HEK293 (cell line): ENCODE results near the gene NFE2L1.

Experiments used
- CTCF ChIA-PET: fragments of 350-600 bp; formaldehyde crosslinking; extraction: SDS; loops from one replicate; lab custom pipeline; 2021; ENCODE audit warnings: antibody characterized with exemption; lab: Yijun Ruan, JAX
- POLR2A ChIA-PET: fragments of 300-600 bp; formaldehyde crosslinking; extraction: SDS; loops from one replicate; lab custom pipeline; 2020; ENCODE audit warnings: antibody characterized with exemption, inconsistent platforms; lab: Yijun Ruan, JAX
- H3K27ac ChIP-seq: fragments of 200-500 bp; sonication (Bioruptor generic); 2 replicates; pipeline ENCODE4 v1.5.1; 2014; ENCODE audit warnings: low read depth, low read length, control low read depth, inconsistent platforms; ENCODE audit errors: extremely low read depth
- H3K36me3 ChIP-seq, 2 experiments: fragments of 200-500 bp in 1 of 2; sonication (Bioruptor generic) in 1 of 2; 1 replicate in 1 of 2; 2 replicates in 1 of 2; pipeline ENCODE4 v1.5.1; 2014 to 2017; ENCODE audit warnings: inconsistent platforms in 2 of 2, low read length in 2 of 2; ENCODE audit not compliant: control insufficient read depth in 2 of 2, insufficient read depth in 1 of 2
- H3K4me1 ChIP-seq: fragments of 200-500 bp; sonication (Bioruptor generic); 2 replicates; pipeline ENCODE4 v1.5.1; 2014; ENCODE audit warnings: mild to moderate bottlenecking, low read length, inconsistent platforms; ENCODE audit not compliant: control insufficient read depth, insufficient read depth
- H3K4me3 ChIP-seq: 2 replicates; pipeline ENCODE4 v1.5.1; 2011; ENCODE audit warnings: low read depth, mild to moderate bottlenecking, control low read depth, low read length, moderate library complexity
- H3K9me3 ChIP-seq: fragments of 200-500 bp; sonication (Bioruptor generic); 2 replicates; pipeline ENCODE4 v1.5.1; 2014; ENCODE audit warnings: low read depth, low read length, inconsistent platforms; ENCODE audit not compliant: control insufficient read depth, insufficient read depth
- BCL11B ChIP-seq: fragments of 450-650 bp; formaldehyde crosslinking; IDR thresholded peaks from 2 replicates; pipeline ENCODE4 v1.5.1; 2016; ENCODE audit warnings: low read depth, missing biosample characterization, missing genetic modification characterization
- GFI1B ChIP-seq: fragments of 450-650 bp; formaldehyde crosslinking; IDR thresholded peaks from 2 replicates; pipeline ENCODE4 v1.5.1; 2016; ENCODE audit warnings: missing biosample characterization, missing genetic modification characterization
- IKZF3 ChIP-seq: fragments of 450-650 bp; IDR thresholded peaks from 2 replicates; pipeline ENCODE4 v1.5.0; 2018; ENCODE audit warnings: missing biosample characterization, mild to moderate bottlenecking, missing genetic modification characterization, moderate library complexity
- KLF16 ChIP-seq: fragments of 450-650 bp; formaldehyde crosslinking; IDR thresholded peaks from 2 replicates; pipeline ENCODE4 v1.5.1; 2017; ENCODE audit warnings: missing biosample characterization, missing genetic modification characterization
- ZBTB8A ChIP-seq: fragments of 450-650 bp; formaldehyde crosslinking; IDR thresholded peaks from 2 replicates; pipeline ENCODE4 v1.5.1; 2016; ENCODE audit warnings: missing biosample characterization, missing genetic modification characterization
- ZFP3 ChIP-seq: fragments of 450-650 bp; formaldehyde crosslinking; IDR thresholded peaks from 2 replicates; pipeline ENCODE4 v1.5.1; 2016; ENCODE audit warnings: low read depth, missing biosample characterization, missing genetic modification characterization
- ZNF132 ChIP-seq: fragments of 450-650 bp; formaldehyde crosslinking; IDR thresholded peaks from 2 replicates; pipeline ENCODE4 v1.5.1; 2017; ENCODE audit warnings: missing biosample characterization, missing genetic modification characterization, borderline replicate concordance
- ZNF155 ChIP-seq: fragments of 450-650 bp; formaldehyde crosslinking; IDR thresholded peaks from 2 replicates; pipeline ENCODE4 v1.5.1; 2016; ENCODE audit warnings: missing biosample characterization, missing genetic modification characterization
- ZNF501 ChIP-seq: fragments of 450-650 bp; formaldehyde crosslinking; IDR thresholded peaks from 2 replicates; pipeline ENCODE4 v1.5.1; 2016; ENCODE audit warnings: missing biosample characterization, missing genetic modification characterization
- ZNF510 ChIP-seq: fragments of 450-650 bp; formaldehyde crosslinking; IDR thresholded peaks from 2 replicates; pipeline ENCODE4 v1.5.1; 2018; ENCODE audit warnings: mild to moderate bottlenecking, missing genetic modification characterization, missing biosample characterization; ENCODE audit not compliant: insufficient replicate concordance
- ZNF521 ChIP-seq: fragments of 450-650 bp; formaldehyde crosslinking; IDR thresholded peaks from 2 replicates; pipeline ENCODE4 v1.5.1; 2017; ENCODE audit warnings: missing biosample characterization, mild to moderate bottlenecking, missing genetic modification characterization
- ZNF549 ChIP-seq: fragments of 450-650 bp; IDR thresholded peaks from 2 replicates; pipeline ENCODE4 v1.5.1; 2018; ENCODE audit warnings: missing biosample characterization, missing genetic modification characterization, mild to moderate bottlenecking, inconsistent platforms, moderate library complexity
- ZNF571 ChIP-seq: fragments of 450-650 bp; formaldehyde crosslinking; IDR thresholded peaks from 2 replicates; pipeline ENCODE4 v1.5.0; 2017; ENCODE audit warnings: missing biosample characterization, missing genetic modification characterization
- ZNF596 ChIP-seq: fragments of 450-650 bp; IDR thresholded peaks from 2 replicates; pipeline ENCODE4 v1.5.0; 2018; ENCODE audit warnings: missing biosample characterization, mild to moderate bottlenecking, missing genetic modification characterization, moderate library complexity
- ZNF629 ChIP-seq: fragments of 450-650 bp; formaldehyde crosslinking; IDR thresholded peaks from 2 replicates; pipeline ENCODE4 v1.5.1; 2017; ENCODE audit warnings: missing biosample characterization, missing genetic modification characterization
- ZNF776 ChIP-seq: fragments of 450-650 bp; formaldehyde crosslinking; IDR thresholded peaks from 2 replicates; pipeline ENCODE4 v1.5.0; 2017; ENCODE audit warnings: missing biosample characterization, missing genetic modification characterization, borderline replicate concordance
- ZNF785 ChIP-seq: fragments of 450-650 bp; formaldehyde crosslinking; IDR thresholded peaks from 2 replicates; pipeline ENCODE4 v1.5.1; 2016; ENCODE audit warnings: missing biosample characterization, missing genetic modification characterization
- ZNF830 ChIP-seq: fragments of 450-650 bp; IDR thresholded peaks from 2 replicates; pipeline ENCODE4 v1.5.0; 2018; ENCODE audit warnings: missing biosample characterization, missing genetic modification characterization, low read depth, mild to moderate bottlenecking, moderate library complexity
- ZXDB ChIP-seq: fragments of 450-650 bp; formaldehyde crosslinking; IDR thresholded peaks from 2 replicates; pipeline ENCODE4 v1.5.1; 2016; ENCODE audit warnings: missing biosample characterization, missing genetic modification characterization
- TF ChIP-seq, protein P1 (sequence below): fragments of 450-650 bp; formaldehyde crosslinking; IDR thresholded peaks from 2 replicates; pipeline ENCODE4 v1.5.1; 2016; ENCODE audit warnings: missing biosample characterization, missing genetic modification characterization, borderline replicate concordance
- TF ChIP-seq, protein P2 (sequence below): fragments of 450-650 bp; formaldehyde crosslinking; IDR thresholded peaks from 2 replicates; pipeline ENCODE4 v1.5.1; 2016; ENCODE audit warnings: missing biosample characterization, missing genetic modification characterization
- TF ChIP-seq, protein P3 (sequence below): fragments of 450-650 bp; formaldehyde crosslinking; IDR thresholded peaks from 2 replicates; pipeline ENCODE4 v1.5.1; 2016; ENCODE audit warnings: missing biosample characterization, missing genetic modification characterization
- TF ChIP-seq, protein P4 (sequence below): fragments of 450-650 bp; formaldehyde crosslinking; IDR thresholded peaks from 2 replicates; pipeline ENCODE4 v1.5.1; 2017; ENCODE audit warnings: missing biosample characterization, mild to moderate bottlenecking, missing genetic modification characterization, moderate library complexity
- TF ChIP-seq, protein P5 (sequence below): fragments of 450-650 bp; formaldehyde crosslinking; IDR thresholded peaks from 2 replicates; pipeline ENCODE4; 2016; ENCODE audit warnings: missing biosample characterization, missing genetic modification characterization

Gene NFE2L1

DNA sequence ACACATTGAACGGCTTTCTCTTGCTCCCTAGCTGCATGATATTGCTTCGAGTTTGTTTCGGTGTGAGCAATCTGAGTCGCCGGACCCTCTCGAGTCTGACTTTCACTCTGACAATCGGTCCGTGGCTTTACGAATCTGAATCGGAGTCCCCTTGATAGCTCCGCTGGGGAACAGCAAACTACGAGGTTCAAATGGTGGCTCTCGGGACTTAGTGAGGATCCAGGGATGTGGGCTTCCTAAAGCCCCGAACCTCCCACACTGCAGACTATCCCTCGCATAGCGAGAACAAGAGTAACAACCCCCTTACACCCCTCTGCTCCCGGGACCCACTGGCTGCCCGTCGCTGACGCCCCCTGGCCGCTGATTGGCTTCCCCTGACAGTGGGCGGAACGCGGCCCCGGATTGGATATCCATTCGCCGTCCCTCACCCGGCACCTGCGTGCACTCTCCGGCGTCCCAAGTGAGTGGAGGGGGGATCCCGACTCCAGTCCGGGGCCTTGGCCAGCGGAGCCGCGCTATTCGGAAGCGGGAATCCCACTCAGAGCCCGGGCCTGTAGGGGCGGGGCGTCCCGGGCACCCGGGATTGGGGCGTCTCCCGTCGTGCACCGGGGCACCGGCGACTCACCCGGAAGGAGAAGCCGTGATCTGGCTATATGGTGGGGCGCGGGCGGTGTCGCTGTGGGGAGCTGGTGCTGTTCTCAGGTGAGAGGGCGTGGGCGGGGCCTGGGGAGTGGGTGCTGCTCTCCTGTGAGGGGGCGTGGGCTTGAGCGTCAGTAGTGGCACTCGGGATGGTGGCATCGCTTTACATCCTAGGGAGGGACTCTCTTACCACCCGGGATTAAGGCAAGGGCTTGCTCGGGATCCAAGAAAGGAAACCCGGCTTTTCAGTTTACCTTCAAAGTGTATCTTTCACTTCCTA is 59.2 kb downstream of the NFE2L1 start, which contains the start of gene SNX11:
Gene SNX11, plus strand, starts transcription at position 630 of the 919 bp plus-strand sequence. CDS start 4,278 bp downstream, outside the sequence.
- no peaks in the 10 kb centered on the region for H3K36me3 ChIP-seq
- ChIA-PET CTCF (interaction anchor here (0.6 to 3.4 kb wide), 14 partner anchors 10 to 263 kb away, joined by 3 to 15 read pairs (median 5); partner anchors contain the start of gene CDK5RAP3), POLR2A (interaction anchor here (0.5 to 2.3 kb wide), 21 partner anchors 9 to 519 kb away, joined by 3 to 20 read pairs (median 4); partner anchors contain the start of genes HOXB9, LRRC46, MRPL10 and NFE2L1)
- peak within 1 kb of the TSS; percentile 81 for H3K4me3 ChIP-seq
- no peaks in the 10 kb centered on the region for H3K9me3 ChIP-seq
- peaks cover 8% of the 10 kb centered on the region for H3K4me1 ChIP-seq
- peak within 1 kb of the TSS; percentile 87 for H3K27ac ChIP-seq
- TF ChIP-seq ZNF776: no peak
- TF ChIP-seq ZXDB (tag by site-specific recombination): peak; percentile 71
- TF ChIP-seq, protein P1, sequence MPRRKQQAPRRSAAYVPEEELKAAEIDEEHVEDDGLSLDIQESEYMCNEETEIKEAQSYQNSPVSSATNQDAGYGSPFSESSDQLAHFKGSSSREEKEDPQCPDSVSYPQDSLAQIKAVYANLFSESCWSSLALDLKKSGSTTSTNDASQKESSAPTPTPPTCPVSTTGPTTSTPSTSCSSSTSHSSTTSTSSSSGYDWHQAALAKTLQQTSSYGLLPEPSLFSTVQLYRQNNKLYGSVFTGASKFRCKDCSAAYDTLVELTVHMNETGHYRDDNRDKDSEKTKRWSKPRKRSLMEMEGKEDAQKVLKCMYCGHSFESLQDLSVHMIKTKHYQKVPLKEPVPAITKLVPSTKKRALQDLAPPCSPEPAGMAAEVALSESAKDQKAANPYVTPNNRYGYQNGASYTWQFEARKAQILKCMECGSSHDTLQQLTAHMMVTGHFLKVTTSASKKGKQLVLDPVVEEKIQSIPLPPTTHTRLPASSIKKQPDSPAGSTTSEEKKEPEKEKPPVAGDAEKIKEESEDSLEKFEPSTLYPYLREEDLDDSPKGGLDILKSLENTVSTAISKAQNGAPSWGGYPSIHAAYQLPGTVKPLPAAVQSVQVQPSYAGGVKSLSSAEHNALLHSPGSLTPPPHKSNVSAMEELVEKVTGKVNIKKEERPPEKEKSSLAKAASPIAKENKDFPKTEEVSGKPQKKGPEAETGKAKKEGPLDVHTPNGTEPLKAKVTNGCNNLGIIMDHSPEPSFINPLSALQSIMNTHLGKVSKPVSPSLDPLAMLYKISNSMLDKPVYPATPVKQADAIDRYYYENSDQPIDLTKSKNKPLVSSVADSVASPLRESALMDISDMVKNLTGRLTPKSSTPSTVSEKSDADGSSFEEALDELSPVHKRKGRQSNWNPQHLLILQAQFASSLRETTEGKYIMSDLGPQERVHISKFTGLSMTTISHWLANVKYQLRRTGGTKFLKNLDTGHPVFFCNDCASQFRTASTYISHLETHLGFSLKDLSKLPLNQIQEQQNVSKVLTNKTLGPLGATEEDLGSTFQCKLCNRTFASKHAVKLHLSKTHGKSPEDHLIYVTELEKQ (tag by site-specific recombination): no peak
- TF ChIP-seq ZNF571: no peak
- TF ChIP-seq ZNF501: peak; percentile 46; the same call in 1 of the 2 replicates
- no peak for TF ChIP-seq GFI1B
- no peak for TF ChIP-seq ZNF549 (tag by site-specific recombination)
- TF ChIP-seq, protein P2, sequence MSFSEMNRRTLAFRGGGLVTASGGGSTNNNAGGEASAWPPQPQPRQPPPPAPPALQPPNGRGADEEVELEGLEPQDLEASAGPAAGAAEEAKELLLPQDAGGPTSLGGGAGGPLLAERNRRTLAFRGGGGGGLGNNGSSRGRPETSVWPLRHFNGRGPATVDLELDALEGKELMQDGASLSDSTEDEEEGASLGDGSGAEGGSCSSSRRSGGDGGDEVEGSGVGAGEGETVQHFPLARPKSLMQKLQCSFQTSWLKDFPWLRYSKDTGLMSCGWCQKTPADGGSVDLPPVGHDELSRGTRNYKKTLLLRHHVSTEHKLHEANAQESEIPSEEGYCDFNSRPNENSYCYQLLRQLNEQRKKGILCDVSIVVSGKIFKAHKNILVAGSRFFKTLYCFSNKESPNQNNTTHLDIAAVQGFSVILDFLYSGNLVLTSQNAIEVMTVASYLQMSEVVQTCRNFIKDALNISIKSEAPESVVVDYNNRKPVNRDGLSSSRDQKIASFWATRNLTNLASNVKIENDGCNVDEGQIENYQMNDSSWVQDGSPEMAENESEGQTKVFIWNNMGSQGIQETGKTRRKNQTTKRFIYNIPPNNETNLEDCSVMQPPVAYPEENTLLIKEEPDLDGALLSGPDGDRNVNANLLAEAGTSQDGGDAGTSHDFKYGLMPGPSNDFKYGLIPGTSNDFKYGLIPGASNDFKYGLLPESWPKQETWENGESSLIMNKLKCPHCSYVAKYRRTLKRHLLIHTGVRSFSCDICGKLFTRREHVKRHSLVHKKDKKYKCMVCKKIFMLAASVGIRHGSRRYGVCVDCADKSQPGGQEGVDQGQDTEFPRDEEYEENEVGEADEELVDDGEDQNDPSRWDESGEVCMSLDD (tag by site-specific recombination): peak; percentile 90
- TF ChIP-seq IKZF3 (tag by site-specific recombination): peak; percentile 96
- TF ChIP-seq ZNF596 (tag by site-specific recombination): no peak
- TF ChIP-seq ZNF629 (tag by site-specific recombination): peak; percentile 58; the same call in 1 of the 2 replicates
- TF ChIP-seq, protein P3, sequence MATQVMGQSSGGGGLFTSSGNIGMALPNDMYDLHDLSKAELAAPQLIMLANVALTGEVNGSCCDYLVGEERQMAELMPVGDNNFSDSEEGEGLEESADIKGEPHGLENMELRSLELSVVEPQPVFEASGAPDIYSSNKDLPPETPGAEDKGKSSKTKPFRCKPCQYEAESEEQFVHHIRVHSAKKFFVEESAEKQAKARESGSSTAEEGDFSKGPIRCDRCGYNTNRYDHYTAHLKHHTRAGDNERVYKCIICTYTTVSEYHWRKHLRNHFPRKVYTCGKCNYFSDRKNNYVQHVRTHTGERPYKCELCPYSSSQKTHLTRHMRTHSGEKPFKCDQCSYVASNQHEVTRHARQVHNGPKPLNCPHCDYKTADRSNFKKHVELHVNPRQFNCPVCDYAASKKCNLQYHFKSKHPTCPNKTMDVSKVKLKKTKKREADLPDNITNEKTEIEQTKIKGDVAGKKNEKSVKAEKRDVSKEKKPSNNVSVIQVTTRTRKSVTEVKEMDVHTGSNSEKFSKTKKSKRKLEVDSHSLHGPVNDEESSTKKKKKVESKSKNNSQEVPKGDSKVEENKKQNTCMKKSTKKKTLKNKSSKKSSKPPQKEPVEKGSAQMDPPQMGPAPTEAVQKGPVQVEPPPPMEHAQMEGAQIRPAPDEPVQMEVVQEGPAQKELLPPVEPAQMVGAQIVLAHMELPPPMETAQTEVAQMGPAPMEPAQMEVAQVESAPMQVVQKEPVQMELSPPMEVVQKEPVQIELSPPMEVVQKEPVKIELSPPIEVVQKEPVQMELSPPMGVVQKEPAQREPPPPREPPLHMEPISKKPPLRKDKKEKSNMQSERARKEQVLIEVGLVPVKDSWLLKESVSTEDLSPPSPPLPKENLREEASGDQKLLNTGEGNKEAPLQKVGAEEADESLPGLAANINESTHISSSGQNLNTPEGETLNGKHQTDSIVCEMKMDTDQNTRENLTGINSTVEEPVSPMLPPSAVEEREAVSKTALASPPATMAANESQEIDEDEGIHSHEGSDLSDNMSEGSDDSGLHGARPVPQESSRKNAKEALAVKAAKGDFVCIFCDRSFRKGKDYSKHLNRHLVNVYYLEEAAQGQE (tag by site-specific recombination): no peak
- TF ChIP-seq ZNF155 (tag by site-specific recombination): no peak
- TF ChIP-seq ZNF132 (tag by site-specific recombination): no peak
- TF ChIP-seq ZNF521 (tag by site-specific recombination): no peak
- no peak for TF ChIP-seq BCL11B (tag by site-specific recombination)
- peak; percentile 43; the same call in 1 of the 2 replicates for TF ChIP-seq KLF16 (tag by site-specific recombination)
- peak; percentile 92 for TF ChIP-seq ZBTB8A (tag by site-specific recombination)
- TF ChIP-seq, protein P4, sequence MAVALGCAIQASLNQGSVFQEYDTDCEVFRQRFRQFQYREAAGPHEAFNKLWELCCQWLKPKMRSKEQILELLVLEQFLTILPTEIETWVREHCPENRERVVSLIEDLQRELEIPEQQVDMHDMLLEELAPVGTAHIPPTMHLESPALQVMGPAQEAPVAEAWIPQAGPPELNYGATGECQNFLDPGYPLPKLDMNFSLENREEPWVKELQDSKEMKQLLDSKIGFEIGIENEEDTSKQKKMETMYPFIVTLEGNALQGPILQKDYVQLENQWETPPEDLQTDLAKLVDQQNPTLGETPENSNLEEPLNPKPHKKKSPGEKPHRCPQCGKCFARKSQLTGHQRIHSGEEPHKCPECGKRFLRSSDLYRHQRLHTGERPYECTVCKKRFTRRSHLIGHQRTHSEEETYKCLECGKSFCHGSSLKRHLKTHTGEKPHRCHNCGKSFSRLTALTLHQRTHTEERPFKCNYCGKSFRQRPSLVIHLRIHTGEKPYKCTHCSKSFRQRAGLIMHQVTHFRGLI (tag by site-specific recombination): peak; percentile 83
- TF ChIP-seq, protein P5, sequence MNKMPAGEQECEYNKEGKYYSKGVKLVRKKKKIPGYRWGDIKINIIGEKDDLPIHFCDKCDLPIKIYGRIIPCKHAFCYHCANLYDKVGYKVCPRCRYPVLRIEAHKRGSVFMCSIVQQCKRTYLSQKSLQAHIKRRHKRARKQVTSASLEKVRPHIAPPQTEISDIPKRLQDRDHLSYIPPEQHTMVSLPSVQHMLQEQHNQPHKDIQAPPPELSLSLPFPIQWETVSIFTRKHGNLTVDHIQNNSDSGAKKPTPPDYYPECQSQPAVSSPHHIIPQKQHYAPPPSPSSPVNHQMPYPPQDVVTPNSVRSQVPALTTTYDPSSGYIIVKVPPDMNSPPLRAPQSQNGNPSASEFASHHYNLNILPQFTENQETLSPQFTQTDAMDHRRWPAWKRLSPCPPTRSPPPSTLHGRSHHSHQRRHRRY (tag by site-specific recombination): no peak
- TF ChIP-seq ZNF785 (tag by site-specific recombination): no peak
- no peak for TF ChIP-seq ZFP3
- no peak for TF ChIP-seq ZNF830 (tag by site-specific recombination)
- no peak for TF ChIP-seq ZNF510 (tag by site-specific recombination)
